H1 (cell line): ENCODE measurements around the gene BLOC1S3. TPM values are rescaled to one million over a fixed set of nuclear protein-coding genes. Genes with fewer than 3 reads are reported as not detected.

Experiments used
- ASH2L ChIP-seq: fragments of 200-600, 300-600 bp; sonication (generic); IDR thresholded peaks from one replicate; pipeline ENCODE4 v1.7.1; 2017; ENCODE audit warnings: low read length
- CREB1 ChIP-seq: IDR thresholded peaks from 2 replicates; pipeline ENCODE4 v1.6.1; 2012; ENCODE audit warnings: inconsistent platforms
- EGR1 ChIP-seq: IDR thresholded peaks from 2 replicates; pipeline ENCODE4 v1.6.1; 2011; ENCODE audit warnings: low read depth, low read length, borderline replicate concordance
- EZH2 ChIP-seq: fragments of 200-600 bp; sonication (generic); IDR thresholded peaks from 2 replicates; pipeline ENCODE4 v1.7.1; 2012; ENCODE audit warnings: low read depth, mild to moderate bottlenecking, moderate library complexity, low read length, inconsistent platforms; ENCODE audit not compliant: severe bottlenecking
- HDAC2 ChIP-seq, 2 experiments: fragments of 300-600 bp in 1 of 2; sonication (generic) in 1 of 2; IDR thresholded peaks; 2 replicates each; pipeline ENCODE4 v1.6.1; 2011 to 2012; ENCODE audit warnings: low read depth in 2 of 2, low read length in 2 of 2, mild to moderate bottlenecking in 2 of 2, moderate library complexity in 2 of 2, borderline replicate concordance in 1 of 2, inconsistent platforms in 1 of 2
- HDAC6 ChIP-seq: IDR thresholded peaks from one replicate; pipeline ENCODE4 v1.7.1; 2012; ENCODE audit warnings: low read depth, mild to moderate bottlenecking, inconsistent platforms, low read length, moderate library complexity
- KDM1A ChIP-seq: fragments of 200-600, 300-600 bp; sonication (generic); IDR thresholded peaks from 2 replicates; pipeline ENCODE4 v1.7.1; 2016; ENCODE audit warnings: mild to moderate bottlenecking, low read length, borderline replicate concordance
- KDM5A ChIP-seq: fragments of 200-600 bp; IDR thresholded peaks from 2 replicates; pipeline ENCODE4 v1.7.1; 2012; ENCODE audit warnings: mild to moderate bottlenecking, low read length, inconsistent platforms, mixed read lengths
- POLR2AphosphoS5 ChIP-seq: IDR thresholded peaks from 2 replicates; pipeline ENCODE4 v1.6.1; 2011; ENCODE audit warnings: low read depth, low read length
- RNF2 ChIP-seq: fragments of 200-900, 300-1000 bp; sonication (generic); IDR thresholded peaks from 2 replicates; pipeline ENCODE4 v1.7.1; 2016; ENCODE audit warnings: borderline replicate concordance, low read depth, mild to moderate bottlenecking, antibody characterized with exemption, low read length; ENCODE audit not compliant: poor library complexity, severe bottlenecking; ENCODE audit errors: missing control alignments
- SP2 ChIP-seq: IDR thresholded peaks from 2 replicates; pipeline ENCODE4 v1.6.1; 2012; ENCODE audit warnings: mild to moderate bottlenecking, low read length, inconsistent platforms
- SRF ChIP-seq: IDR thresholded peaks from 2 replicates; pipeline ENCODE4 v1.6.1; 2011; ENCODE audit warnings: mild to moderate bottlenecking, low read depth, low read length, moderate library complexity
- polyA plus RNA-seq, 7 experiments: library from polyadenylated mRNA; depleted of rRNA in 3 of 7; stranded (reverse) in 5 of 7; unstranded in 2 of 7; fragments of >200 nt in 5 of 7; fragments of 200-250 nt in 2 of 7; gene quantifications; 1 replicate in 5 of 7; 2 replicates in 1 of 7; 4 replicates in 1 of 7; pipeline versions ENCODE4 v1.2.1 to v1.2.3, GENCODE V29; 2011 to 2013; ENCODE audit warnings: missing spikeins in 2 of 7, mixed read lengths in 2 of 7
- total RNA-seq: library from RNA; stranded (reverse); fragmentation: NEBNext Ultra II Directional; extraction: Animal tissue kit (Norgen Biotek cat#: 25700); gene quantifications from 2 replicates; pipeline ENCODE4 v1.2.1, GENCODE V29; 2021
- TF ChIP-seq, protein P1 (sequence below), 3 experiments: IDR thresholded peaks; 1 replicate in 2 of 3; 2 replicates in 1 of 3; pipeline versions ENCODE4 v1.5.1 to v1.6.1; 2011; ENCODE audit warnings: low read length in 3 of 3, mild to moderate bottlenecking in 3 of 3, inconsistent platforms in 2 of 3, low read depth in 1 of 3, moderate library complexity in 1 of 3; ENCODE audit not compliant: insufficient read depth in 1 of 3; ENCODE audit errors: control extremely low read depth in 1 of 3
- TF ChIP-seq, protein P2 (sequence below): IDR thresholded peaks from 2 replicates; pipeline ENCODE4 v1.6.1; 2012; ENCODE audit warnings: inconsistent platforms

BLOC1S3 gene
- total and polyA plus RNA-seq, 2 of the 8 experiments (the other 6 are each of a cell fraction or from before 2014, with no cell fraction given) = 6.0 to 6.1 TPM

DNA sequence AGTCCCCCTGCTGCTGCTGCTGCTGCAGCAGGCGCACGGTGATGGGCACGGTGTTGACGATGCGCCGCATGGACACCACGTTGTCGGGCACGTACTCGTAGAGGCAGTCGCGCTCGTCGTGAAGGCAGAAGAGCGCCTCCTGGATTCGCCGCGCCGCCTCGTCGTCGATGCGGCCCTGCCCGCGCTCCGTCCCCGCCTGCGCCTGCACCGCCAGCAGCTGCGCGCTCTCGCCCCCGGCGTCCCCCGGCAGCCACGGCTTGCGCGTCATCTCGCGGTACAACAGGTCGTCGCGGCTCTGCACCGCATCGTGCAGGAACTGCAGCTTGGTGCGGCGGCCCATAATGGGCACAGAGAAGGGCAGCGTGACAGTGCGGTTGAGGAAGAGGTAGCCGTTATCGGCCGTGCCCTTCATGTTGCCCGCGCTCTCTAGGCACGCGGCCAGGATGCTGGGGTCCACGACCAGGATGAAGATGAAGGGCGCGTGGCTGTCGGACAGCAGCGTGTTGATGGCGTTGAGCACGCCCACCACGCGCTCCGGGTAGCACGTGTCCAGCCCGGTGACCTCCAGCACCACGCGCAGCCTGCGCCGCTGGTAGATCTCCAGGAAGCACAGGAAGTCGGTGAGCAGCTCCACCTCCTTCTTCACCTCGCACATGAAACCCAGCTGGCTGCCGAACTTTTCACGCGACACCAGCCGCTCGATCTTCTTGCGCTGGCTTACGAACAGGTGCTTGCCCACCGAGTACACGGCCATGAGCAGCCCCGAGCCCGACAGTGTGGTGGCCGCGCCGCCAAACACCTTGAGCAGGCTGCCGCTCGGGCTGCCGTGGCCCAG is 25.9 kb upstream of the BLOC1S3 start (continued):
- peak; percentile 15 for TF ChIP-seq RNF2
- peak; percentile 29 for TF ChIP-seq EZH2
- TF ChIP-seq KDM1A = no peak
- TF ChIP-seq SP2 = no peak
- TF ChIP-seq HDAC6 = no peak
- peak; percentile 86 for TF ChIP-seq CREB1
- no peak for TF ChIP-seq KDM5A
- TF ChIP-seq POLR2AphosphoS5 = no peak; the same call in 1 of the 2 replicates
- TF ChIP-seq ASH2L = no peak
- TF ChIP-seq, protein P1, sequence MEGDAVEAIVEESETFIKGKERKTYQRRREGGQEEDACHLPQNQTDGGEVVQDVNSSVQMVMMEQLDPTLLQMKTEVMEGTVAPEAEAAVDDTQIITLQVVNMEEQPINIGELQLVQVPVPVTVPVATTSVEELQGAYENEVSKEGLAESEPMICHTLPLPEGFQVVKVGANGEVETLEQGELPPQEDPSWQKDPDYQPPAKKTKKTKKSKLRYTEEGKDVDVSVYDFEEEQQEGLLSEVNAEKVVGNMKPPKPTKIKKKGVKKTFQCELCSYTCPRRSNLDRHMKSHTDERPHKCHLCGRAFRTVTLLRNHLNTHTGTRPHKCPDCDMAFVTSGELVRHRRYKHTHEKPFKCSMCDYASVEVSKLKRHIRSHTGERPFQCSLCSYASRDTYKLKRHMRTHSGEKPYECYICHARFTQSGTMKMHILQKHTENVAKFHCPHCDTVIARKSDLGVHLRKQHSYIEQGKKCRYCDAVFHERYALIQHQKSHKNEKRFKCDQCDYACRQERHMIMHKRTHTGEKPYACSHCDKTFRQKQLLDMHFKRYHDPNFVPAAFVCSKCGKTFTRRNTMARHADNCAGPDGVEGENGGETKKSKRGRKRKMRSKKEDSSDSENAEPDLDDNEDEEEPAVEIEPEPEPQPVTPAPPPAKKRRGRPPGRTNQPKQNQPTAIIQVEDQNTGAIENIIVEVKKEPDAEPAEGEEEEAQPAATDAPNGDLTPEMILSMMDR (IDR thresholded peaks at IDR 0.05; ENCODE audit: control extremely low read depth in 1 of 3, insufficient read depth in 1 of 3, low read depth in 1 of 3, low read length in 3 of 3) = peak; percentile 33 to 57 (median 41)
- TF ChIP-seq SRF = 0 out of 2 replicates have a peak, but pooled peaks have one; percentile 21
- 0 out of 2 replicates have a peak, but pooled peaks have one; percentile 10 for TF ChIP-seq EGR1
- peak in 1 of 2 experiments; percentile 34; a peak in 1 of 4 replicates for TF ChIP-seq HDAC2 (IDR thresholded peaks at IDR 0.05; ENCODE audit: borderline replicate concordance in 1 of 2, low read depth in 2 of 2, low read length in 2 of 2)
- TF ChIP-seq, protein P2, sequence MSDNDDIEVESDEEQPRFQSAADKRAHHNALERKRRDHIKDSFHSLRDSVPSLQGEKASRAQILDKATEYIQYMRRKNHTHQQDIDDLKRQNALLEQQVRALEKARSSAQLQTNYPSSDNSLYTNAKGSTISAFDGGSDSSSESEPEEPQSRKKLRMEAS = peak; percentile 92
